Dermis microvascular lymphatic vessel endothelial cell (primary cell): Measurements from ENCODE around the gene UBAC2. TPM values are rescaled to one million over a fixed set of nuclear protein-coding genes. Genes with fewer than 3 reads are reported as not detected.
A peak's percentile ranks its signal among the peaks of the same experiment; 100 is the strongest.
"Not testable (repeated sequence)": the region's sequence is repeated elsewhere in the genome, so short reads cannot be mapped to it uniquely, and the experiment has no call there.

Experiments
- DNase-seq, 2 donors: peaks; one replicate each; pipeline versions ENCODE4 v3.0.0 to v3.0.0-alpha.2; 2010; ENCODE audit warnings: low read depth in 2 of 2
- total RNA-seq: library from RNA; depleted of rRNA; stranded (reverse); fragments of >200 nt; gene quantifications from 2 replicates; pipeline ENCODE4 v1.2.1, GENCODE V29; 2014

The UBAC2 gene
- total RNA-seq, 1 donor from 2014 or later: 25.8 TPM

- no peak for DNase-seq
Observed at GRCh38 chr13:99185606-99186005, 15.0 kb upstream of the UBAC2 start.

- DNase-seq: no peak
Observed at GRCh38 chr13:99190147-99190985, 10.3 kb upstream of the UBAC2 start.

DNA sequence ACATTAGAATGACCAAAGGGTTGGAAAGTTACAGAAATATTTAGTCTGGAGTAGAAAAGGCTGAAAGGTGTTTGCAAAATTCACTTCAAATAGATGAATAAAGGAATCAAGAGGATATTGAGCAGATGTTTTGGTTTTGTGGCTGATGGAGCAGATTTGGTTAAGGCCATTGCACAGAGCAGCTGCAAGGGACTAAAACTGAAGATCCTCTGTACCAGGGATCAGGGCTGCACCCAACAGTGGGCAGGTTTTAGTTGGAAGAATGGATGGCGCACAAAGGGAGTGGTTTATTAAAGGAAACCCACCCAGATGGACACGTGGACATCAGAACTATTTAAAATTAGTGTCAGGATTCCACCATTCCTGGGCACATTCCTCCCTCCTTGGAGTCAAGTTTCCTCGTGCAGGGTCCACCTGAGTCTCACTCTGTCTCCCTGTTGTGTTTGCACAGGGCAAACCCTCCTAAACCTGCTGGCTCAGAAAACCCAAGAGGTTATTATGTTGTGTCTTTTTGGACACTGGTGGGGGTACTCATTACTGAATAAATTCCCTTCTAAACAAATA lies 9.2 kb upstream of the UBAC2 start:
- no peak for DNase-seq

GRCh38 chr13:99191900-99192399 lies 8.7 kb upstream of the UBAC2 start:
- DNase-seq: no peak

GRCh38 chr13:99192480-99192879 lies 8.2 kb upstream of the UBAC2 start:
- DNase-seq: no peak

GRCh38 chr13:99193152-99193551 lies 7.5 kb upstream of the UBAC2 start:
- no peak for DNase-seq

DNA sequence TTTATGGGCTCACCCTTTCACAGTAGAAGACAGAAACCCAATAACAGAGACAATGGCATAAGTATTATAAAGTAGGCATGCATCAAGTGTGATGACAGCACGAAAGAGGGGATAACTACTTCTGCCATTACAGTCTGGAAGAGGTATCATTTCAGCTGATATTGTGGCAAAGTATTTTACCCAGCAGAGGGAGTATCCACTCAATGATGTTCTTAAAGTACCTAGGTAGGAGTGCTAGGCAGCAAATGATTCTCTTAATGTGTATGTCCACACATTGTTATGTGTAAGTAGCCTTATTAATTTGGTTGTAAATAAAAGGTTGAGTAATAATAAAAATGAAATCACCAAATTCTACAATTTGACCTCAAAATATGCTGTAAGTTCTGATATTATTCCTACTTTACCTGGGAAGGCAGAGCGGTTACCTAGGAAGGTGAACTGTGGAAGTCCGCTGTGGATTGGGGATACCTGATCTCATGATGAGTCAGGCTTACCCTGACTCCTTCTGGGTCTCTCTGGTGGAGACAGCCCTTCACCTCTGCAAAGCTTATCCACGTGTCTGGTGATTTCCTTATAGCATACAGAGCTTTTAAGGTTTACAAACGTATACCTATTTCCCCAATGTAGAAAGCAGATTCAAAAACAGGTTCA lies 4.1 kb upstream of the UBAC2 start:
- peak in 1 of 2 donors; percentile 19 for DNase-seq

- DNase-seq: no peak
Observed at GRCh38 chr13:99197117-99197651, 3.5 kb upstream of the UBAC2 start.

GRCh38 chr13:99199541-99200431 lies 868 bp upstream of the UBAC2 start:
- no peak for DNase-seq

GRCh38 chr13:99203601-99204579 lies 3.2 kb downstream of the UBAC2 start:
- no peak for DNase-seq

GRCh38 chr13:99205621-99206220 lies 5.1 kb downstream of the UBAC2 start:
- no peak for DNase-seq

- DNase-seq: no peak
Observed at GRCh38 chr13:99206226-99206625, 5.6 kb downstream of the UBAC2 start.

DNA sequence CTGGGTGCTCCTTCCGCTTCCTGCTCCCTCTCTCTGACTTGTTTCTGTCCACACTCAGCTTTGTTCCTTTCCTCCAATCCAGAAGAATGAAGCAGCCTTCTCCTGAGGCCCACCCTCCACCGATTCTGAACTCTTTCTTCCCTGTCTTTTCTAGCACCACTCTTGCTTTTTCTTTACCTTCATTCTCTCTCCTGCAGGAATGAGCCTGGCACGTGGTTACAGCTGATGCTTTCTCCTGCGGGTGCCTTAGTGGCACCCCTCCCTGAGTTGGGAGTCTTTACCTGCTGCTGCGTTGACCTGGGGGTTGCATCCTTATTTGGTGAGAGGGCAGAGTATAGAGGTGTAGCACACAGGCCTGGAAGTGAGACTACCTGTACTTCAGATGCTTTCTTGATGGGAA lies 6.2 kb downstream of the UBAC2 start:
- no peak for DNase-seq

- DNase-seq: no peak
Observed at GRCh38 chr13:99207511-99207910, 6.9 kb downstream of the UBAC2 start.

DNA sequence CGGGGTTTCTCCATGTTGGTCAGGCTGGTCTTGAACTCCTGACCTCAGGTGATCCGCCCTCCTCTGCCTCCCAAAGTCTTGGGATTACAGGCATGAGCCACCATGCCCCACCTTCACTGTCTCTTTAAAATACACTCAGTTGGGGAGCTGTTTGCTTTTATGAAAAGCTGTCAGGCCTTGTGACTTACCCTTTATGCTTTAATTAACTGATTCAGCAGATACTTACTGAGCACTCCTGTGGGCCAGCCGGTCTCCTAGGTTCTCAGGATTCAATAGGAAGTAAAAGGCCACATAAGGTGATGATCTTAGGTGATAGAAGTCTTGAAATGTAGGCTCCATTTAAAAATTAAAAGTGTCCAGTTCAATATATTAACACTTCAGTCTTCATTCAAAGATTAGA lies 7.5 kb downstream of the UBAC2 start:
- DNase-seq: no peak

DNA sequence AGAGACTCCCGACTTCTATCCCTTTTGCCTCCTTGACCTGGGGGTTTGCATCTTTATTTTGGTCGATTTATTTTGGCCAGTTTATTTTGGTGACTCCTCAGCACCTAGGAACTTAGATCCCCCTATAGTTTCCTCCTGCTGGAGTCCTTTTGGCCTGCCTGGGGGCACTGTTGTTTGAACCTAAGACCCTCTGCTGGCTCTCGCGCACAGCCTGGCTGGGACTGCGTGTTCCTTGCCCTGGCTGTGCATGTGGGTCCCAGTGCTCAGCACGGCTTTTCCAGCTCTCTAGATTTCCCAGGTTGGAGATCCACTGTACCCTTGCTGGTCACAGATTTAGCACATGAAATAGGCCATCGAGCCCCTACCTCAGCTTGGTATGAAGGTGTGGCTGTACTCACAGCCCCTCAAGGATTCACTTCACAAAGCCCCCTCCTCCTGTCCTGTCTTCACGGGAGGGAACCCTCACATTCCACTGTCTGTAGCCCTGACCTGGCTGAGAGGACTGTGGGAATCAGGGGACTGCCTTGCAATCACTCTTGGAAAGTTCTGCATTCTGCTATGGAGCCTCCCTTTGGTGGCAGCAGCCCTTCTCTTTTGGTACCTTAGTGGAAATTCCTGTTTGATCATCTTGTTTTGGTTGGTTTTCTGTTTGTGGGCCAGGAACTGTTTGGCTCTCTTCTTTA lies 8.3 kb downstream of the UBAC2 start:
- DNase-seq: no peak

DNA sequence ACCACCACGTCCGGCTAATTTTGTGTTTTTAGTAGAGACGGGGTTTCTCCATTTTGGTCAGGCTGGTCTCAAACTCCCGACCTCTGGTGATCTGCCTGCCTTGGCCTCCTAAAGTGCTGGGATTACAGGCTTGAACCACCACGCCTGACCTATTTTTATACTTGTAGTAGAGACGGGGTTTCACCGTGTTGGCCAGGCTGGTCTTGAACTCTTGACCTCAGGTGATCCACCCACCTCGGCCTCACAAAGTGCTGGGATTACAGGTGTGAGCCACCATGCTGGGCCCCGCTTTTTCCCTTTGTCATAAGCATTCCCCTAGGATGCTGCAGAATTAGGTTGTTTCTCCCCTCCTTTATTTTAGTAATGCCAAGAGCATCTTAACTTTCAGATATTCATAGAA lies 10.0 kb downstream of the UBAC2 start:
- not testable (repeated sequence) for DNase-seq

DNA sequence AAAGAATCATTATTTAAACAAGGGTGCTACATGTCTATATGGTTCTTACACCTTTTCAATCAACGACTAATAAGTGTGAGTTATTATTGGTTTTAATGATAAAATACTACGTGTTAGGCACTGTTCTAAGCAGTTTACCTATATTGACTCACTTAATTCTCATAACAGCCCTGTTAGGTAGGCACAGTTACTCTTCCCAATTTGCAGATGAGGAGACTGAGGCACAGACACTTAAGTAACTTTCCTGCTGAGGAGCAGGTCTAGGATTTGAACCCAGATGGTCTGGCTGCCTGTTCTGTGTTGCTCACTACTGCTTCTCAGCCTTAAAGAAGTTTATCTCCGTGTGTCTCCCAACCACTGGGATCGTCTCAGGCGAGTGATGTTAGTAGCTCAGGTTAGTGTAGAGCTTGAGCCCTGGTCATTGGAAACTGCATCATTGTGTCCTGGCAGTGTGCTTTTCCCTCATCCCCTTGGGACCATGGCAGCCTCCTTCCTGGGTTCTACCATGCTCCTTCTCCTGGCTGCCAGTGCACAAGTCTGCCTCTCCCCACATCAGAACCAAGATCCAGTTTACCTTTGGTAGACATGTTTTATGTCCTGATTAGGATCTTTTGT lies 10.9 kb downstream of the UBAC2 start:
- no peak for DNase-seq

DNA sequence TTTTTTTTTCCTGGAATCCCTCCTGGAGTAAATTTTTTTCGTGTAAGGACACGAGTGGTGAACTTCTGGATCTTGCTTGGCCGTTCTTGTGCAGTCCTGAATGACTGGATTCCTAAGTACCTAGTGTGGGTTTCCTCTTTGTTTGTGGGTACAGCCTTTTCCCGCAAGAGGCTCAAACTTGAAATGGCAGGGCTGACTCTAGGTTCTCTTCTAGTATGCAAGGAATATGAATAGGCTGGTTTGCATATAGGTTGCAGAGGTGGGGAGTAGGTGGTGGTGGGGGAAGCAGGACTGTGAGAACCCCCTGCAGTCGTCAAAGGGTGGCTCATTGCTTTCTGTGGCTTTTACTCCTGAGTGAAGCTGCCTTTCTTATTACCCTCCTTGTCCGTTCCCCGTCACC lies 13.6 kb downstream of the UBAC2 start:
- no peak for DNase-seq
